ENCODE measurements around the gene FGF18.

FGF18 gene

DNA sequence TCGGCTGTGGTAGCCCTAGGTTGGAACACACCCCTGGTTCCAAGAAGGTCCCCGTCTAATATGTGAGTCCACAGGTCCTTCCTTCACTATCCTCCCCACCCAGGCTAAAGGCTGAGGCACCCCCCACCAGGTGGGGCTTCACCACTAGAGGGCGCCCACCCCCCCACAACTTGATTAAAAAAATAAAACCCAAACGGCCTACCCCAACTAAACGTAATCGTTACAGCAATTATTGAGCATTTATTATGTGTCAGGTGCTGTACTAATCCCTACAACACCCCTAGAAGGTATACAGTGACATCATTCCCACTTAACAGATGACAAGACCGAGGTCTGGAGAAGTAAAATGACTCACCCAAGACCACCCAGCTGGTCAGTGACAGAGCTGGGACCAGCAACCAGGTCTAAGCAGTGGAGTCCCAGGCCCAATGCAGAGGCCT lies 65.0 kb downstream of the FGF18 start:
- peak; percentile 36 for DNase-seq (ENCODE audit: low read depth)
- TF ChIP-seq, protein P1, sequence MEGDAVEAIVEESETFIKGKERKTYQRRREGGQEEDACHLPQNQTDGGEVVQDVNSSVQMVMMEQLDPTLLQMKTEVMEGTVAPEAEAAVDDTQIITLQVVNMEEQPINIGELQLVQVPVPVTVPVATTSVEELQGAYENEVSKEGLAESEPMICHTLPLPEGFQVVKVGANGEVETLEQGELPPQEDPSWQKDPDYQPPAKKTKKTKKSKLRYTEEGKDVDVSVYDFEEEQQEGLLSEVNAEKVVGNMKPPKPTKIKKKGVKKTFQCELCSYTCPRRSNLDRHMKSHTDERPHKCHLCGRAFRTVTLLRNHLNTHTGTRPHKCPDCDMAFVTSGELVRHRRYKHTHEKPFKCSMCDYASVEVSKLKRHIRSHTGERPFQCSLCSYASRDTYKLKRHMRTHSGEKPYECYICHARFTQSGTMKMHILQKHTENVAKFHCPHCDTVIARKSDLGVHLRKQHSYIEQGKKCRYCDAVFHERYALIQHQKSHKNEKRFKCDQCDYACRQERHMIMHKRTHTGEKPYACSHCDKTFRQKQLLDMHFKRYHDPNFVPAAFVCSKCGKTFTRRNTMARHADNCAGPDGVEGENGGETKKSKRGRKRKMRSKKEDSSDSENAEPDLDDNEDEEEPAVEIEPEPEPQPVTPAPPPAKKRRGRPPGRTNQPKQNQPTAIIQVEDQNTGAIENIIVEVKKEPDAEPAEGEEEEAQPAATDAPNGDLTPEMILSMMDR (conservative IDR thresholded peaks at IDR 0.05; ENCODE audit: control insufficient read depth, insufficient read depth, low read depth, low read length): peak; percentile 70
- no peak overlapping the region for H3K4me3 ChIP-seq (ENCODE audit: control insufficient read depth, low read depth, low read length)

- no peak for DNase-seq (ENCODE audit: low read depth)
- no peak overlapping the region for H3K4me3 ChIP-seq (ENCODE audit: control insufficient read depth, low read depth, low read length)
- TF ChIP-seq, protein P1 (conservative IDR thresholded peaks at IDR 0.05; ENCODE audit: control insufficient read depth, insufficient read depth, low read depth, low read length): no peak
These were observed 66.2 kb downstream of the FGF18 start for GRCh38 chr5:171485668-171486067.

GRCh38 chr5:171486613-171487012 lies 67.2 kb downstream of the FGF18 start:
- H3K4me3 ChIP-seq (ENCODE audit: control insufficient read depth, low read depth, low read length): no peak overlapping the region
- TF ChIP-seq, protein P1 (conservative IDR thresholded peaks at IDR 0.05; ENCODE audit: control insufficient read depth, insufficient read depth, low read depth, low read length): no peak
- DNase-seq (ENCODE audit: low read depth): no peak

GRCh38 chr5:171488876-171489275 lies 69.4 kb downstream of the FGF18 start:
- no peak for DNase-seq (ENCODE audit: low read depth)
- no peak overlapping the region for H3K4me3 ChIP-seq (ENCODE audit: control insufficient read depth, low read depth, low read length)
- TF ChIP-seq, protein P1 (conservative IDR thresholded peaks at IDR 0.05; ENCODE audit: control insufficient read depth, insufficient read depth, low read depth, low read length): no peak

- TF ChIP-seq, protein P1 (conservative IDR thresholded peaks at IDR 0.05; ENCODE audit: control insufficient read depth, insufficient read depth, low read depth, low read length): no peak
- H3K4me3 ChIP-seq (ENCODE audit: control insufficient read depth, low read depth, low read length): peak overlapping the region; percentile 11
- peak; percentile 88 for DNase-seq (ENCODE audit: low read depth)
These were observed 73.3 kb downstream of the FGF18 start for GRCh38 chr5:171492781-171493180.

GRCh38 chr5:171493646-171494393 lies 74.4 kb downstream of the FGF18 start:
- H3K4me3 ChIP-seq (ENCODE audit: control insufficient read depth, low read depth, low read length): no peak overlapping the region
- no peak for DNase-seq (ENCODE audit: low read depth)
- TF ChIP-seq, protein P1 (conservative IDR thresholded peaks at IDR 0.05; ENCODE audit: control insufficient read depth, insufficient read depth, low read depth, low read length): no peak
